Colonic mucosa (tissue), 4 donors: ENCODE data around the gene PRMT3. TPM values are rescaled to one million over a fixed set of nuclear protein-coding genes. Genes with fewer than 3 reads are reported as not detected.
"Not testable (repeated sequence)": the region's sequence is repeated elsewhere in the genome, so short reads cannot be mapped to it uniquely, and the experiment has no call there.

Experiments
- DNase-seq: peaks from one replicate; pipeline ENCODE4 v3.0.0-alpha.2; 2020
- H3K27ac ChIP-seq: fragments of 200-600 bp; one replicate; pipeline ENCODE4 v1.8.0; 2021
- H3K27me3 ChIP-seq: fragments of 200-600 bp; one replicate; pipeline ENCODE4 v1.8.0; 2021
- H3K36me3 ChIP-seq: fragments of 200-600 bp; one replicate; pipeline ENCODE4 v1.8.0; 2021
- H3K4me1 ChIP-seq: fragments of 200-600 bp; one replicate; pipeline ENCODE4 v1.8.0; 2021; ENCODE audit warnings: mild to moderate bottlenecking
- H3K4me3 ChIP-seq: fragments of 200-600 bp; one replicate; pipeline ENCODE4 v1.8.0; 2021
- H3K9ac ChIP-seq, 2 donors: one replicate each; pipeline ENCODE4 v1.7.0; 2013; ENCODE audit warnings: control low read depth in 2 of 2, low read depth in 2 of 2, low read length in 2 of 2
- H3K9me3 ChIP-seq: fragments of 200-600 bp; one replicate; pipeline ENCODE4 v1.8.0; 2021
- CTCF ChIP-seq: fragments of 200-600 bp; IDR thresholded peaks from one replicate; pipeline ENCODE4 v1.8.0; 2022; ENCODE audit warnings: antibody characterized with exemption, mild to moderate bottlenecking
- intact Hi-C: fragments of 100-400 bp; cut with DNase I; formaldehyde crosslinking; loops from one replicate; pipeline ENCODE4 v1.14.1; 2022
- total RNA-seq, 2 donors: library from RNA; stranded (reverse); fragmentation: NEBNext Ultra II Directional in 1 of 2; extraction: Animal tissue kit (Norgen Biotek cat#: 25700) in 1 of 2; gene quantifications; one replicate each; pipeline ENCODE4 v1.2.1, GENCODE V29; 2021
- donor health status: healthy.
- donor health status: DM: no; HTN: no; CAD: no.
- donor health status: DM: no; HTN: no; CAD: no.

The PRMT3 gene
- total RNA-seq, 2 donors from 2014 or later: 6.2 to 11.0 TPM

GRCh38 chr11:20363500-20364340 is 23.8 kb upstream of the PRMT3 start, which contains the start of gene HTATIP2:
Gene HTATIP2, plus strand, starts transcription at chr11:20363714. Its CDS starts 524 bp downstream, at chr11:20364238.
- H3K9me3 ChIP-seq: no peaks in the 10 kb centered on the region
- peak within 1 kb of the TSS; percentile 84 to 92 for H3K9ac ChIP-seq
- intact Hi-C loops: no loop called here
- no peaks in the 10 kb centered on the region for H3K27me3 ChIP-seq
- H3K4me3 ChIP-seq: peak within 1 kb of the TSS; percentile 81
- no peaks in the 10 kb centered on the region for H3K36me3 ChIP-seq
- H3K4me1 ChIP-seq: no peaks in the 10 kb centered on the region
- TF ChIP-seq CTCF: no peak
- H3K27ac ChIP-seq: peak within 1 kb of the TSS; percentile 91
- peak; percentile 84 for DNase-seq

DNA sequence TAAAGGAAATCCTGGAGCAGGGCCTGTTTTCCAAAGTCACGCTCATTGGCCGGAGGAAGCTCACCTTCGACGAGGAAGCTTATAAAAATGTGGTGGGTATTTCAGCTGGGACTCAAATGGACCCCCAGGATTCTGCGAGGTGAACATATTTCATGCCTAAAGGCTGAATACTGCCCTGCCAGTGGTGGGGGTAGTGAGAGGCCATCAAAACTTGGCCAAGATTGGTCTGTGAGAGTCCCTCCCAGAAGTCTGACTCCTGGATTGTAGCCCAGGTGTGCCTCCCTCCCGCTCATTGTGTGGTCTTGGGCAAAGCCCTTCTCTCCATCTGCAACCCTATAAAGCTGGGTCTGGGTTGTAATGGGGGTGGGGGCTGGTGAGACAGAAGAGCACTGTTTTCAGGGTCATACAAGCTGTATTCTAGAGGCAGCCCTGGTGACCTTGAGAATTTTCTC is 23.1 kb upstream of the PRMT3 start:
- intact Hi-C loops: no loop called here
- TF ChIP-seq CTCF: no peak

DNA sequence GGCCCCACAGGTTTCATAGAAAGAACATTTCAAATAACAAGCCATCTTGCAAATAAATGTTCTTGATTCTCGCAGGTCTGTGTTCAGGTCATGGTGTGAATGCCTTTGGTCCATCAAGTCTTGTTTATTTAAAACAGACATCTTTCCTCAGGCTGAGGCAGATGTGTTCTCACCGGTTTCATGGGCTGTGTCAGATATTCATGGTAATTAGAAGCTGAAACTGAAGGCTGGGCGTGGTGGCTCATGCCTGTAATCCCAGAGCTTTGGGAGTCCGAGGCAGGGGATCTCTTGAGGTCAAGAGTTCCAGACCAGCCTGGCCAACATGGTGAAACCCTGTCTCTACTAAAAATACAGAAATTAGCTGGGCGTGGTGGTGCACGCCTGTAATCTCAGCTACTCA is 22.1 kb upstream of the PRMT3 start:
- intact Hi-C loops, H3K9ac ChIP-seq, DNase-seq, H3K4me1 ChIP-seq, H3K27me3 ChIP-seq, H3K9me3 ChIP-seq, H3K4me3 ChIP-seq, H3K36me3 ChIP-seq, H3K27ac ChIP-seq: not testable (repeated sequence)

More for the DNA sequence above, 23.1 kb upstream of the PRMT3 start:
- H3K27ac ChIP-seq: peak overlapping the region; percentile 91
- H3K9me3 ChIP-seq: no peaks in the 10 kb centered on the region
- peak overlapping the region; percentile 84 to 92 for H3K9ac ChIP-seq
- no peaks in the 10 kb centered on the region for H3K36me3 ChIP-seq
- H3K27me3 ChIP-seq: no peaks in the 10 kb centered on the region
- DNase-seq: no peak
- no peaks in the 10 kb centered on the region for H3K4me1 ChIP-seq
- peak overlapping the region; percentile 81 for H3K4me3 ChIP-seq

DNA sequence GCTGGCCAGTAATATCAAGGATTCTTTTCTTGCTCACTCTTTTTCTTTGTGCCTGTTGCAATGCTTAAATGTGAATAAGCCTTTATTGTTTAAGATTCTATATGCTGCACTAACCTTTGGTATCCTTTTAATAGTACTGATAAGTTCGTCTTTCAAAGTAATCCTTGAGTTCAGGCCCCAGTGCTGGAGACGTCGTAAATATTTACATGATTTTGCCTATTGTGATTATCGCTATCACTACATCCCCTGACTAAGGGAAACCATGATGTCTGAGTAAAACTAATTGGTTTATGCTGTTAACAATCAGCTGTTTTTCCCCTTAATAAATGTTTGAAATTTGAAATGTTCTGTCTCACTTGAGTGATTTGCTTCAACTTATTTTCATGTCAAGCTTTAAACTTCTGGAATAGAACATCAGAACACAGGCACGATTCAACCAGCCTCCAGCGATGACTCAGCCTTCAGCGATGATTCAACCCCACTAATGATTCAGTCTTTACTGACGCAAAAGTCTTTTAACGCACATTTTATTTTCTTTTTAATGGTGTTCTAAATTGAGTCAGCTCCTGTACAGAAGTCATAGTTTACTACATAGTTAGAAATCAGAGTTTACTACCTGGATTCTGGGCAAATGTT is 20.1 kb upstream of the PRMT3 start:
- H3K27ac ChIP-seq: peak overlapping the region; percentile 21
- H3K9me3 ChIP-seq: no peaks in the 10 kb centered on the region
- intact Hi-C loops: no loop called here
- TF ChIP-seq CTCF: no peak
- H3K27me3 ChIP-seq: no peaks in the 10 kb centered on the region
- no peak overlapping the region for H3K9ac ChIP-seq
- H3K4me3 ChIP-seq: no peak overlapping the region
- no peaks in the 10 kb centered on the region for H3K36me3 ChIP-seq
- H3K4me1 ChIP-seq: no peaks in the 10 kb centered on the region
- DNase-seq: no peak

- TF ChIP-seq CTCF: no peak
- H3K4me1 ChIP-seq: no peaks in the 10 kb centered on the region
- H3K27me3 ChIP-seq: no peaks in the 10 kb centered on the region
- no peak overlapping the region for H3K27ac ChIP-seq
- no peak overlapping the region for H3K9ac ChIP-seq
- intact Hi-C loops: no loop called here
- no peak overlapping the region for H3K4me3 ChIP-seq
- no peak for DNase-seq
- H3K9me3 ChIP-seq: no peaks in the 10 kb centered on the region
- no peaks in the 10 kb centered on the region for H3K36me3 ChIP-seq
Observed at GRCh38 chr11:20368438-20368837, 19.1 kb upstream of the PRMT3 start.

DNA sequence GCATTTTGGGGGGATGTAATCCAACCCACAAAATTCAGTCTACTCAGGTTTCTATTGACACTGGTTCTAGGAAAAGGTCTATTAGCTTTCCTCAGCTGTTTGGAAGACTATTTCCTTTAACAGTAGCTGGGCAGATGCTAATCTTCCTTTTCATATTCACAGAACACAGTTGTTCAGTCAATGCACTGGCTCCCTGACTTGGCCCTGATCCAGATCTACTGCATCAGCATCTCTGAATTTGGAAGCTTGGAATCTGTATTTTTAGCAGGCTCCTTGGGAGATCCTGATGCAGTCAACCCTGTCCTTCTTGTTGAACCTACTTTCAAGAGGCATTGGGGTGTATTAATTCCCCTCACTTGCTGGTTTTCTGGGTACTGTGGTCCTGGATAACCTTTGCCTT is 17.7 kb upstream of the PRMT3 start:
- H3K4me1 ChIP-seq: no peaks in the 10 kb centered on the region
- no peak for DNase-seq

More for the DNA sequence above, 17.7 kb upstream of the PRMT3 start:
- Histone ChIP-seq H3K27ac (no peak overlapping the region), H3K9ac (no peak overlapping the region), H3K9me3 (no peaks in the 10 kb centered on the region), H3K27me3 (no peaks in the 10 kb centered on the region), H3K4me3 (no peak overlapping the region), H3K36me3 (no peaks in the 10 kb centered on the region)
- intact Hi-C loops: no loop called here
- TF ChIP-seq CTCF: no peak
